Measurements from ENCODE around the gene C1QL1. TPM values are rescaled to one million over a fixed set of nuclear protein-coding genes. Genes with fewer than 3 reads are reported as not detected.

Gene C1QL1
- total and polyA plus RNA-seq, 2 experiments from 2014 or later = 12.8 to 54.9 TPM

- Histone ChIP-seq H3K36me3 (replicated peaks; ENCODE audit: insufficient read depth, low read depth) (no peaks in the 10 kb centered on the region), H3K27ac (no peak overlapping the region), H3K9me2 (replicated peaks; ENCODE audit: insufficient read depth) (no peaks in the 10 kb centered on the region), H3K79me2 (no peaks in the 10 kb centered on the region), H3K4me3 (no peak overlapping the region), H2AFZ (no peak overlapping the region), H3K27me3 (peaks cover 67% of the 10 kb centered on the region), H3K9me3 (ENCODE audit: low read depth) (no peaks in the 10 kb centered on the region), H4K20me1 (ENCODE audit: insufficient read depth, poor library complexity, severe bottlenecking) (no peaks in the 10 kb centered on the region), H3K4me1 (ENCODE audit: insufficient read depth) (peaks cover 14% of the 10 kb centered on the region), H3K4me2 (no peak overlapping the region)
- TF ChIP-seq EZH2 (IDR thresholded peaks at IDR 0.05; ENCODE audit: borderline replicate concordance) = no peak
- TF ChIP-seq EZH2phosphoT487 (IDR thresholded peaks at IDR 0.05; ENCODE audit: low read depth, severe bottlenecking, unreplicated experiment) = no peak
- TF ChIP-seq, protein P1, sequence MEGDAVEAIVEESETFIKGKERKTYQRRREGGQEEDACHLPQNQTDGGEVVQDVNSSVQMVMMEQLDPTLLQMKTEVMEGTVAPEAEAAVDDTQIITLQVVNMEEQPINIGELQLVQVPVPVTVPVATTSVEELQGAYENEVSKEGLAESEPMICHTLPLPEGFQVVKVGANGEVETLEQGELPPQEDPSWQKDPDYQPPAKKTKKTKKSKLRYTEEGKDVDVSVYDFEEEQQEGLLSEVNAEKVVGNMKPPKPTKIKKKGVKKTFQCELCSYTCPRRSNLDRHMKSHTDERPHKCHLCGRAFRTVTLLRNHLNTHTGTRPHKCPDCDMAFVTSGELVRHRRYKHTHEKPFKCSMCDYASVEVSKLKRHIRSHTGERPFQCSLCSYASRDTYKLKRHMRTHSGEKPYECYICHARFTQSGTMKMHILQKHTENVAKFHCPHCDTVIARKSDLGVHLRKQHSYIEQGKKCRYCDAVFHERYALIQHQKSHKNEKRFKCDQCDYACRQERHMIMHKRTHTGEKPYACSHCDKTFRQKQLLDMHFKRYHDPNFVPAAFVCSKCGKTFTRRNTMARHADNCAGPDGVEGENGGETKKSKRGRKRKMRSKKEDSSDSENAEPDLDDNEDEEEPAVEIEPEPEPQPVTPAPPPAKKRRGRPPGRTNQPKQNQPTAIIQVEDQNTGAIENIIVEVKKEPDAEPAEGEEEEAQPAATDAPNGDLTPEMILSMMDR (IDR thresholded peaks at IDR 0.05; ENCODE audit: poor library complexity) = no peak
- no peak for DNase-seq (ENCODE audit: low spot score)
- 93% methylated on average over 6 of the region's 6 CpGs for WGBS (ENCODE audit: low lambda C conversion rate, missing lambda C conversion rate)
Observed at GRCh38 chr17:44972953-44973352, 4.8 kb upstream of the C1QL1 start.

DNA sequence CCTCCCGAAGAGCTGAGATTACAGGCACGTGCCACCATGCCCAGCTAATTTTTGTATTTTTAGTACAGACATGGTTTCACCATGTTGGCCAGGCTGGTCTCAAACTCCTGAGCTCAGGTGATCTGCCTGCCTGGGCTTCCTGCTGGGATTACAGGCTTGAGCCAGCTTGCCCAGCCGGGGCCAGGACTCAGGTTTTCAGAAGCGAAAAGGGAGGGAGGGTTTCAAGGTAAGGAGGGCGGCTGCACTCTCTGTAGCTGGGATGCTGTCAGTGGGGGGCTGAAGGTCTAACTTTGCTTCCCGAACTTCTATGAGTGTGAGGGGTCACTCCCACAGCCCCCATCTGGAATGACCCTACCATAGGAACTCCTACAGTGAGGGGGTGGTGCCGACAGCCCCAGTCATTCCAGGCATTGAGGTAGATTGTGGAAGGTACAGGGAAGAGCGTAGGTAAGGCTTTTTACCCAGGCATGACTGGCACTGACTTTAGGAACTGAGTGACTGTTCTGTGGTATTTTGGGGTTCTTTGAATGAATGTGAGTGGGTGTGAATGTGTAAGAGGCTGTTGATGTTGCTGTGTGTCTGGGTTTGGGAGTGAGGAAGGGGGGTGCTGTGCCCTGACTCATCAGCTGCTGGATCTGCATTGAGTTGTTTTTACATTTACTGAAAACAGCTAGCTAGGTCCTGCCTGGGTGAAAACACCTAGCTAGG, 3.8 kb upstream of the C1QL1 start:
- H3K79me2 ChIP-seq = no peaks in the 10 kb centered on the region

DNA sequence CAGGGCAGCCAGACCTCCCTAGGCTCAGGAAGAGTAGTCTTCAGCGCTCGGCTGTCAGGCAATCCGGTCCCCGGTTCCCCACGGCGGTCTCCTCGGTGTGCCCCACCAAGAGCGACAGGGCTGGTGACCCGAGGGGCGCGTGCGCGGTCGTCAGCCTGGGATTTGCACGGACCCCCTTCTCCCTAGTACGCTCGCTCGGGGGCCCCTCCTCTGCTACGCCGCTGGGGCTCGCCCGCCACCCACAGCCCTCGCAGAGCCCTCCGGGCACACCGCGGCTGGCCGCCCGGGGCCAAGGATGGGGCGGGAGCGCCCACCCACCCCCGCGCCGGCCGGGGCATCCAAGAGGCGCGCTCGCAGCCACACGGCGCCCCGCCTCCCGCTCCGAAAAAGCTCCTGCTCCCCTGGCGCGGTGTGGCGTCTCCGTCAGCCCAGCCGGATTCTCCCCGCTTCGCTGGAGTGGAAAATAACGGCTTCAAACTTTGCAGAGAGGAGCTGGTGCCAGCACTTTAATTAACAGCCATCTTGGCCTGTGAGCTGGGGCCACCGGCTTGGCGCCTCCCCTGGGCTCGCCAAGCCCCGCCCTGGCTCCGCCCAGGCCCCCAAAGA, 2.1 kb upstream of the C1QL1 start:
- TF ChIP-seq EZH2 (IDR thresholded peaks at IDR 0.05; ENCODE audit: borderline replicate concordance) (peak; percentile 78), EZH2phosphoT487 (IDR thresholded peaks at IDR 0.05; ENCODE audit: low read depth, severe bottlenecking, unreplicated experiment) (no peak)
- TF ChIP-seq, protein P1 (IDR thresholded peaks at IDR 0.05; ENCODE audit: poor library complexity) = no peak
- Histone ChIP-seq H3K4me2 (peak overlapping the region; percentile 95), H3K4me3 (no peak overlapping the region), H3K4me1 (ENCODE audit: insufficient read depth) (peaks cover 8% of the 10 kb centered on the region), H4K20me1 (ENCODE audit: insufficient read depth, poor library complexity, severe bottlenecking) (no peaks in the 10 kb centered on the region), H3K36me3 (replicated peaks; ENCODE audit: insufficient read depth, low read depth) (no peaks in the 10 kb centered on the region), H3K79me2 (no peaks in the 10 kb centered on the region), H3K9me2 (replicated peaks; ENCODE audit: insufficient read depth) (no peaks in the 10 kb centered on the region), H3K27ac (no peak overlapping the region), H3K9me3 (ENCODE audit: low read depth) (no peaks in the 10 kb centered on the region), H2AFZ (peak overlapping the region; percentile 55), H3K27me3 (peaks cover 79% of the 10 kb centered on the region)
- DNase-seq (ENCODE audit: low spot score) = peak; percentile 46
- 1% methylated on average over 26 of the region's 55 CpGs for WGBS (ENCODE audit: low lambda C conversion rate, missing lambda C conversion rate)

More for the DNA sequence above, 3.8 kb upstream of the C1QL1 start:
- no peak overlapping the region for H3K4me3 ChIP-seq
- no peak for TF ChIP-seq EZH2 (IDR thresholded peaks at IDR 0.05; ENCODE audit: borderline replicate concordance)
- no peak for TF ChIP-seq EZH2phosphoT487 (IDR thresholded peaks at IDR 0.05; ENCODE audit: low read depth, severe bottlenecking, unreplicated experiment)
- TF ChIP-seq, protein P1 (IDR thresholded peaks at IDR 0.05; ENCODE audit: poor library complexity) = no peak
- H2AFZ ChIP-seq = no peak overlapping the region
- no peaks in the 10 kb centered on the region for H3K9me2 ChIP-seq (replicated peaks; ENCODE audit: insufficient read depth)
- H3K4me1 ChIP-seq (ENCODE audit: insufficient read depth) = peaks cover 8% of the 10 kb centered on the region
- H3K27me3 ChIP-seq = peaks cover 76% of the 10 kb centered on the region
- H3K4me2 ChIP-seq = no peak overlapping the region
- 50% methylated on average over 8 of the region's 8 CpGs for WGBS (ENCODE audit: low lambda C conversion rate, missing lambda C conversion rate)
- no peaks in the 10 kb centered on the region for H3K9me3 ChIP-seq (ENCODE audit: low read depth)
- DNase-seq (ENCODE audit: low spot score) = no peak
- no peaks in the 10 kb centered on the region for H4K20me1 ChIP-seq (ENCODE audit: insufficient read depth, poor library complexity, severe bottlenecking)
- H3K27ac ChIP-seq = no peak overlapping the region
- H3K36me3 ChIP-seq (replicated peaks; ENCODE audit: insufficient read depth, low read depth) = no peaks in the 10 kb centered on the region
